CD4-positive, alpha-beta memory T cell (primary cell): ENCODE results near the gene CD80. TPM values are rescaled to one million over a fixed set of nuclear protein-coding genes. Genes with fewer than 3 reads are reported as not detected.

Experiments
- CTCF ChIA-PET: fragments of 350-600 bp; sonication (Branson Sonifier 250); formaldehyde crosslinking; loops from one replicate; lab custom pipeline; 2021; ENCODE audit warnings: inconsistent platforms; ENCODE audit not compliant: partially characterized antibody; lab: Charles Lee
- POLR2A ChIA-PET: fragments of 350-600 bp; sonication (Branson Sonifier 250); formaldehyde crosslinking; loops from one replicate; lab custom pipeline; 2021; ENCODE audit not compliant: partially characterized antibody; lab: Charles Lee
- DNase-seq, 5 donors: peaks; one replicate each; pipeline versions ENCODE4 v3.0.0 to v3.0.0-alpha.2; 2020 to 2022; ENCODE audit warnings: mixed read lengths in 1 of 5
- H3K27ac ChIP-seq: one replicate; pipeline ENCODE4 v1.7.0; 2013; ENCODE audit warnings: low read depth, low read length
- H3K27me3 ChIP-seq: 2 replicates; pipeline ENCODE4 v1.7.0; 2013; ENCODE audit warnings: mild to moderate bottlenecking, low read length, moderate library complexity; ENCODE audit not compliant: insufficient read depth
- H3K36me3 ChIP-seq: 2 replicates; pipeline ENCODE4 v1.7.0; 2013; ENCODE audit warnings: mild to moderate bottlenecking, low read length, moderate library complexity; ENCODE audit not compliant: insufficient read depth
- H3K4me1 ChIP-seq: 2 replicates; pipeline ENCODE4 v1.7.0; 2013; ENCODE audit warnings: mild to moderate bottlenecking, low read length, moderate library complexity; ENCODE audit not compliant: insufficient read depth
- H3K4me3 ChIP-seq, 2 donors: one replicate each; pipeline ENCODE4 v1.7.0; 2013; ENCODE audit warnings: low read length in 2 of 2, mild to moderate bottlenecking in 1 of 2
- H3K9me3 ChIP-seq, 2 donors: one replicate each; pipeline ENCODE4 v1.7.0; 2013; ENCODE audit warnings: low read length in 2 of 2, control low read depth in 1 of 2; ENCODE audit not compliant: control insufficient read depth in 1 of 2
- H3K27ac Mint-ChIP-seq, 7 donors: one replicate each; pipeline ENCODE4 v1.8.0; 2020 to 2021; ENCODE audit warnings: mixed read lengths in 7 of 7, mild to moderate bottlenecking in 6 of 7, inconsistent platforms in 3 of 7, moderate library complexity in 3 of 7
- H3K27me3 Mint-ChIP-seq, 2 donors: one replicate each; pipeline ENCODE4 v1.8.0; 2020 to 2021; ENCODE audit warnings: mixed read lengths in 2 of 2
- H3K36me3 Mint-ChIP-seq, 2 donors: one replicate each; pipeline ENCODE4 v1.8.0; 2020 to 2021; ENCODE audit warnings: mixed read lengths in 2 of 2, inconsistent platforms in 1 of 2, mild to moderate bottlenecking in 1 of 2
- H3K4me1 Mint-ChIP-seq, 4 donors: one replicate each; pipeline ENCODE4 v1.8.0; 2020 to 2021; ENCODE audit warnings: mixed read lengths in 4 of 4, mild to moderate bottlenecking in 1 of 4
- H3K4me3 Mint-ChIP-seq, 8 donors: one replicate each; pipeline ENCODE4 v1.8.0; 2020 to 2021; ENCODE audit warnings: mixed read lengths in 8 of 8, mild to moderate bottlenecking in 7 of 8, moderate library complexity in 6 of 8, inconsistent platforms in 3 of 8
- H3K9me3 Mint-ChIP-seq, 8 donors: one replicate each; pipeline ENCODE4 v1.8.0; 2020 to 2021; ENCODE audit warnings: mixed read lengths in 8 of 8, mild to moderate bottlenecking in 5 of 8, inconsistent platforms in 3 of 8, moderate library complexity in 1 of 8
- intact Hi-C: fragments of 100-400 bp; cut with micrococcal nuclease; formaldehyde crosslinking; loops from one replicate; pipeline ENCODE4 v1.15.1; 2023
- polyA plus RNA-seq, 2 donors: library from polyadenylated mRNA; unstranded; fragments of 300-500 nt; fragmentation: Illumina TruSeq; gene quantifications; one replicate each; pipeline ENCODE4 v1.2.3, GENCODE V29; 2021
- total RNA-seq, 2 experiments: library from RNA; stranded (reverse); gene quantifications; one replicate each; pipeline ENCODE4 v1.2.3, GENCODE V29; 2021

CD80 gene
- total and polyA plus RNA-seq, 4 experiments from 2014 or later: 0.42 to 1.6 (median 0.44) TPM; not detected in 1

DNA sequence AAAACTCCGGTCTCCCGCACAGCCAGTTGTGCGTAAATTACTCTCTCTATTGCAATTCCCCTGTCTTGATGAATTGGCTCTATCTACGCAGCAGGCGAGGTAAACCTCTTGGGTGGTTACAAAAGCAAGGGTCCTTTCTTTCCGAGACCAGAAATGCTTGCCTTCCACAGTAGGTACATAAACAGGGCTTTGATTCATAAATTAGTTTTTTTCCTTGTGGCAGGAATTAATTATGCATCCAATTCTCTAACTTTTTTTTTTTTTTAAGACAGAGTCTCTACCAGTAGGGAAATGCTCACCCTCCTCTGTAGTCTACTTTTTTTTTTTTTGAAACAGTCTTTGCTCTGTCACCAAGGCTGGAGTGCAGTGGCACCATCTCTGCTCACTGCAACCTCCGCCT, 16.3 kb downstream of the CD80 start:
- H3K4me3 ChIP-seq: no peak overlapping the region
- H3K9me3 ChIP-seq: no peaks in the 10 kb centered on the region
- H3K4me1 ChIP-seq: no peaks in the 10 kb centered on the region
- Mint-ChIP-seq H3K36me3 (no peaks in the 10 kb centered on the region), H3K27ac (no peak overlapping the region), H3K9me3 (no peaks in the 10 kb centered on the region), H3K27me3 (peaks cover 0 to 2% of the 10 kb centered on the region in 2 donors), H3K4me1 (no peaks in the 10 kb centered on the region), H3K4me3 (no peak overlapping the region)
- ChIA-PET POLR2A (no interaction called here), CTCF (interaction anchor here (0.7 kb wide), 1 partner anchor 10 kb away, joined by 3 read pairs; no protein-coding TSS in a partner anchor)
- H3K27ac ChIP-seq: no peak overlapping the region
- H3K36me3 ChIP-seq: no peaks in the 10 kb centered on the region
- no peak for DNase-seq
- intact Hi-C loops: no loop called here
- H3K27me3 ChIP-seq: no peaks in the 10 kb centered on the region

GRCh38 chr3:119542168-119542767, 17.1 kb downstream of the CD80 start:
- intact Hi-C loops: no loop called here
- Histone ChIP-seq H3K27ac (no peak overlapping the region), H3K9me3 (no peaks in the 10 kb centered on the region), H3K36me3 (no peaks in the 10 kb centered on the region), H3K4me1 (no peaks in the 10 kb centered on the region), H3K27me3 (no peaks in the 10 kb centered on the region), H3K4me3 (no peak overlapping the region)
- peaks cover 0 to 2% of the 10 kb centered on the region in 2 donors for H3K27me3 Mint-ChIP-seq
- no peak overlapping the region for H3K4me3 Mint-ChIP-seq
- no peak overlapping the region for H3K27ac Mint-ChIP-seq
- no peaks in the 10 kb centered on the region for H3K36me3 Mint-ChIP-seq
- ChIA-PET CTCF (interaction anchor here (0.5 kb wide), 1 partner anchor 673 kb away, joined by 3 read pairs; no protein-coding TSS in a partner anchor), POLR2A (no interaction called here)
- DNase-seq: no peak
- H3K4me1 Mint-ChIP-seq: no peaks in the 10 kb centered on the region
- no peaks in the 10 kb centered on the region for H3K9me3 Mint-ChIP-seq

- ChIA-PET POLR2A (no interaction called here), CTCF (no interaction called here)
- no peak overlapping the region for H3K27ac ChIP-seq
- no peaks in the 10 kb centered on the region for H3K4me1 ChIP-seq
- no peaks in the 10 kb centered on the region for H3K4me1 Mint-ChIP-seq
- intact Hi-C loops: no loop called here
- DNase-seq: no peak
- no peaks in the 10 kb centered on the region for H3K9me3 ChIP-seq
- no peaks in the 10 kb centered on the region for H3K9me3 Mint-ChIP-seq
- no peaks in the 10 kb centered on the region for H3K36me3 ChIP-seq
- H3K4me3 Mint-ChIP-seq: no peak overlapping the region
- peaks cover 0 to 2% of the 10 kb centered on the region in 2 donors for H3K27me3 Mint-ChIP-seq
- no peak overlapping the region for H3K4me3 ChIP-seq
- H3K36me3 Mint-ChIP-seq: no peaks in the 10 kb centered on the region
- H3K27ac Mint-ChIP-seq: peak overlapping the region in 1 of 7 donors; percentile 38
- H3K27me3 ChIP-seq: no peaks in the 10 kb centered on the region
Measured at GRCh38 chr3:119541547-119541946, 17.9 kb downstream of the CD80 start.

DNA sequence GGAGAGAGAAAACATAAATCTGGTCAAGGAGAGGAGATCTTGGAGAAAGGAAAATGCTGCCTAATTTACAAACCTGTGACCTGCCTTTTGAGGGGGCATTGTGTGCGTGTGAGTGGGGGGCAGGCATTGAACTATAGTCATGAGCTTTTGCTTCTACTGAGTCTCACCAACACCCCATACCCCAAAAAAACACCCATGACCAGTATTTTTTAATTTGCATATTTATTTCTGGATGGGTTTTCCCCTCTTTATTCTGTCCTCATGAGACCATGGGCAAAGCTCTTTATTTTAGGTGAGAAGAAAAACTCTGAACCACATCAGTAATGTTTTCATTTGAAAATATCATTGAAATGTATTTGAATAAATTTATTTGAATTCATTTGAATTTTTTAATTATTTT, 20.6 kb downstream of the CD80 start:
- no peak for DNase-seq
- Mint-ChIP-seq H3K36me3 (no peaks in the 10 kb centered on the region), H3K4me3 (no peak overlapping the region), H3K27ac (peak overlapping the region in 1 of 7 donors; percentile 9), H3K4me1 (no peaks in the 10 kb centered on the region), H3K27me3 (peaks cover 0 to 2% of the 10 kb centered on the region in 2 donors), H3K9me3 (no peaks in the 10 kb centered on the region)
- H3K27me3 ChIP-seq: no peaks in the 10 kb centered on the region
- H3K36me3 ChIP-seq: no peaks in the 10 kb centered on the region
- H3K4me3 ChIP-seq: no peak overlapping the region
- intact Hi-C loops: no loop called here
- no peaks in the 10 kb centered on the region for H3K4me1 ChIP-seq
- no peaks in the 10 kb centered on the region for H3K9me3 ChIP-seq
- POLR2A ChIA-PET: no interaction called here
- CTCF ChIA-PET: no interaction called here
- H3K27ac ChIP-seq: no peak overlapping the region

GRCh38 chr3:119536757-119537156, 22.7 kb downstream of the CD80 start:
- H3K36me3 Mint-ChIP-seq: no peaks in the 10 kb centered on the region
- CTCF ChIA-PET: no interaction called here
- no peaks in the 10 kb centered on the region for H3K9me3 Mint-ChIP-seq
- H3K9me3 ChIP-seq: no peaks in the 10 kb centered on the region
- no peak overlapping the region for H3K4me3 Mint-ChIP-seq
- no peak overlapping the region for H3K27ac ChIP-seq
- H3K4me3 ChIP-seq: no peak overlapping the region
- no peak overlapping the region for H3K27ac Mint-ChIP-seq
- H3K36me3 ChIP-seq: no peaks in the 10 kb centered on the region
- POLR2A ChIA-PET: no interaction called here
- no peaks in the 10 kb centered on the region for H3K27me3 Mint-ChIP-seq
- no peaks in the 10 kb centered on the region for H3K27me3 ChIP-seq
- DNase-seq: no peak
- no peaks in the 10 kb centered on the region for H3K4me1 Mint-ChIP-seq
- no peaks in the 10 kb centered on the region for H3K4me1 ChIP-seq
- intact Hi-C loops: no loop called here

DNA sequence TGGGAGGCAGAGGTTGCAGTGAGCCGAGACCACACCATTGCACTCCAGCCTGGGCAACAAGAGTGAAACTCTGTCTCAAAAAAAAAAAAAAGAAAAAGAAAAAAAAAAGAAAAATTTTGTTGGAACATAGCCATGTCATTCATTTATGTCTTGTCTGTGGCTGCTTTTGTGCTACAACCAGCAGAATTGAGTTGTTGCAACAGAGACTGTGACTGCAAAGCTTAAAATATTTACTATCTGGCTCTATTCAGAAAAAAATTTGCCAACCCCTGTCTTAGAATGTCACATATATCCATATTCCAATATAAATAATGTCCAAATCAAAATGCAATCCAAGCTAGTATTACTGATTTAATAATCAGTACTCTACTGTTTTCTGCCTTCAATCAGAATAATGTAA, 25.1 kb downstream of the CD80 start:
- H3K27ac Mint-ChIP-seq: no peak overlapping the region
- POLR2A ChIA-PET: no interaction called here

DNA sequence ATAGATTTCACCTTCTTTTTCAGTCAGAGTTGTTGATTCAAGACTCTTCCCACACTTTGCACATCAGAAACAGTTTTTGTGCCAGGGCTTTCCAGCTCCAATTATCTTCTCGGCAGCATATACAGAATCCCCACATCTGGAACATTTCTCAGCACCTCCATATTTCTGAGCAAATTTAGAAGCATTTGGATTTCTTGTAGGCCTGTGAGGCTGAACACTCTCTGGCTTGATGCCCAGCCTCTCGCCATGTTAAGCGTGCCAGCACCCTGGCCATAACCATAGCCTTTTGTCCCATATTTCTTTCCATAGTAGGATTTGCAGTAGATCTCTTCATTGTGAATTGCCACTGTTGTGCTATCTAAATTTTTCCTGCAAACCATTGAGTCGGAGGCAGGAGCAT, 28.3 kb downstream of the CD80 start:
- Mint-ChIP-seq H3K36me3 (peaks cover 4 to 7% of the 10 kb centered on the region in 2 donors), H3K9me3 (no peaks in the 10 kb centered on the region), H3K27ac (no peak overlapping the region), H3K4me1 (no peaks in the 10 kb centered on the region), H3K27me3 (no peaks in the 10 kb centered on the region), H3K4me3 (no peak overlapping the region)
- no peaks in the 10 kb centered on the region for H3K36me3 ChIP-seq
- no peaks in the 10 kb centered on the region for H3K4me1 ChIP-seq
- no peak overlapping the region for H3K27ac ChIP-seq
- CTCF ChIA-PET: no interaction called here
- DNase-seq: no peak
- no peaks in the 10 kb centered on the region for H3K27me3 ChIP-seq
- no peak overlapping the region for H3K4me3 ChIP-seq
- intact Hi-C loops: no loop called here
- no peaks in the 10 kb centered on the region for H3K9me3 ChIP-seq
- POLR2A ChIA-PET: no interaction called here

More for the DNA sequence above, 25.1 kb downstream of the CD80 start:
- Histone ChIP-seq H3K36me3 (no peaks in the 10 kb centered on the region), H3K4me3 (no peak overlapping the region), H3K4me1 (no peaks in the 10 kb centered on the region), H3K27me3 (no peaks in the 10 kb centered on the region), H3K27ac (no peak overlapping the region), H3K9me3 (no peaks in the 10 kb centered on the region)
- Mint-ChIP-seq H3K9me3 (no peaks in the 10 kb centered on the region), H3K36me3 (peaks cover 0 to 2% of the 10 kb centered on the region in 2 donors), H3K4me1 (no peaks in the 10 kb centered on the region), H3K4me3 (no peak overlapping the region), H3K27me3 (no peaks in the 10 kb centered on the region)
- intact Hi-C loops: no loop called here
- CTCF ChIA-PET: no interaction called here
- DNase-seq: no peak
